Measurements from ENCODE around the gene METTL25B. TPM values are rescaled to one million over a fixed set of nuclear protein-coding genes. Genes with fewer than 3 reads are reported as not detected.

The METTL25B gene
- total RNA-seq, 2 donors from 2014 or later = 33.0 to 37.4 TPM

GRCh38 chr1:156705918-156706656 lies 22.2 kb upstream of the METTL25B start:
- ATAC-seq (peak; percentile 65 to 71), DNase-seq (ENCODE audit: low spot score) (no peak)
- H3K27ac Mint-ChIP-seq = peak overlapping the region in 1 of 2 donors; percentile 69
- H3K27me3 Mint-ChIP-seq = peaks cover 13 to 20% of the 10 kb centered on the region in 2 donors
- no peaks in the 10 kb centered on the region for H3K9me3 Mint-ChIP-seq
- peak overlapping the region; percentile 55 for H3K4me3 Mint-ChIP-seq
- no peaks in the 10 kb centered on the region for H3K36me3 Mint-ChIP-seq
- H3K4me1 Mint-ChIP-seq (ENCODE audit: low read depth in 2 of 2) = peaks cover 0 to 22% of the 10 kb centered on the region in 2 donors

- Mint-ChIP-seq H3K4me3 (peak overlapping the region; percentile 55), H3K4me1 (ENCODE audit: low read depth in 2 of 2) (peaks cover 0 to 22% of the 10 kb centered on the region in 2 donors), H3K27ac (no peak overlapping the region), H3K27me3 (peaks cover 10 to 20% of the 10 kb centered on the region in 2 donors), H3K36me3 (no peaks in the 10 kb centered on the region), H3K9me3 (no peaks in the 10 kb centered on the region)
- no peak for DNase-seq (ENCODE audit: low spot score)
- peak in 1 of 2 donors; percentile 16 for ATAC-seq
Observed at GRCh38 chr1:156706657-156707416, 21.4 kb upstream of the METTL25B start.

DNA sequence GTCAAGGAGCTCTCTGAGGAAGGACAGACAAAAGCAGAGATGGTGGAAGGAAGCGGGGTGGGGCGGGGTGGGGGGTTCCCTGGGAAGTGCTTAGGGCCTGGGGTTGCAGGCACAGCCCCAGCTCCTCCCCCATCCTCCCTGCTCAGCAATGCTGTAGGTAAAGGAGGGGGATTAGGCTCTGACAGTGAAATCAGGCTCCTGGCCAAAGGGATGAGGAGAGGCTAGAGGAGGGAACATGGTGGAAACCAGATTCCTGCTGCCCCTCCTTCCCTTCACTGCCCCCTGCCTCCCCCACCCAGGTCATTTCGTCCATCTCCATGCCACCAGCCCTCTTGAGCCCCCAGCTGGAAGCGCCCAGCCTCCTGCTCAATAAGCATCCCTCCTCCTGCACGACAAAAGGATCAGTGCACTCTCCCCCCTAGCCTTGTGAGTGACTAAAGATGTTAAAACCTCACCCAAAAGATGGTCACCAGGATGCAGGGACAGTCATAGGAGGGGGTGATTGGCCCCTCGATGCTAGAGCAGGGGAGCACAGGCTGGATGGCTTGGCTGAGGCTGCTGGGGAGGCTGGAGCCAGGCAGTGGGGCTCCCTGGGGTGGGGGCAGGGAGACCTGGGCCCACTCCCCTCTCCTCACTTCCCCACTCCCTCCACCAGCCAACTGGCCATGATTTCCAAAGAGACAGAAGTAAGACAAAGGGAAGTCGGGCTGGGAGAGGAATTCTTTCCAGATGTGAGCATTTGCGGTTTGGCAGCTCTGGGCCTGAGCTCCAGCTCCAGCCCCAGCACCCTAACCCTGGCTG lies 20.7 kb upstream of the METTL25B start:
- H3K27ac Mint-ChIP-seq = no peak overlapping the region
- peaks cover 10 to 19% of the 10 kb centered on the region in 2 donors for H3K27me3 Mint-ChIP-seq
- H3K4me1 Mint-ChIP-seq (ENCODE audit: low read depth in 2 of 2) = peaks cover 0 to 22% of the 10 kb centered on the region in 2 donors
- no peak for ATAC-seq
- H3K36me3 Mint-ChIP-seq = no peaks in the 10 kb centered on the region
- H3K9me3 Mint-ChIP-seq = no peaks in the 10 kb centered on the region
- DNase-seq (ENCODE audit: low spot score) = no peak
- no peak overlapping the region for H3K4me3 Mint-ChIP-seq

DNA sequence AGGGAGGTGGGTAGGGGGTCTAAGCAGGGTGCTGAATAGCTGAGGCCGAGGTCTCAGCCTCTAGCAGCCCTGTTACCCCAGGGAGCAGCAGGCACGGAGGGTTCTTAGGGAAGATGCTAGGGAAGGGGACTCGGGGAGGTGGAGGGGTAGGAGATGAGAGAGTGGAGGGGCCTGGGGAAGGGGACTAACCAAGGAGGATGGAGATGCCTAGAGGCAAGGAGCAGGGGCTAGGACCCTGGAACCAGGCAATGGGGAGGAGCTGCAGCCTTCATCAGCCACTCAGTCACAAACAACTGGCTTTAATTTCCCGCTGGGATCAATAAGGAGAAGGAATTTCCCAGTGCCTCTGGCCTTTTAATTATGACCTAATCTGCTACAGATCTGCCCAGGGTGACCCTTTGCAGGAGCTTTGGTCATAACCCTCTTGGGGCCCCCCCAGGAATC lies 20.0 kb upstream of the METTL25B start:
- no peaks in the 10 kb centered on the region for H3K9me3 Mint-ChIP-seq
- no peak overlapping the region for H3K27ac Mint-ChIP-seq
- no peaks in the 10 kb centered on the region for H3K36me3 Mint-ChIP-seq
- peaks cover 7 to 13% of the 10 kb centered on the region in 2 donors for H3K27me3 Mint-ChIP-seq
- peaks cover 0 to 22% of the 10 kb centered on the region in 2 donors for H3K4me1 Mint-ChIP-seq (ENCODE audit: low read depth in 2 of 2)
- ATAC-seq = no peak
- DNase-seq (ENCODE audit: low spot score) = no peak
- no peak overlapping the region for H3K4me3 Mint-ChIP-seq

DNA sequence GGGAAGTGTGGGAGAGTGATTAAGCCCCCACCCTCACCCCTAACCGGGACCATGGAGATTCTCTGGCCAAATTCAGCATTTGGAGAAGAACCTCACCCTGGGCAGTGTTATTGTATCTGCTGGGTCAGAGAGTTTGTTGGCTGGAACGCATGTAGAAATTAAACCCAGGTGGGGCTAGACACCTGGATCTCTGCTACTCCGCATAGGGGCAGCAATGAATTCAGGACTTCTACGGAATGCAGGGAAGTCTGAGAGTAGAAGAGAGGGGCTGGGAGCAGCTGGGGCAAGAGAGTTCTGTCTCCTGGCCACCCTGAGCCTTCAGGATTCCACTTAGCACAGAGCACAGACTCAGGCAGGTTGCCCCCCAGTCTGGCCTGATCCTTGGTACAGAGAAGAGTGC lies 19.2 kb upstream of the METTL25B start:
- no peak overlapping the region for H3K27ac Mint-ChIP-seq
- DNase-seq (ENCODE audit: low spot score) (no peak), ATAC-seq (no peak)
- peaks cover 0 to 20% of the 10 kb centered on the region in 2 donors for H3K4me1 Mint-ChIP-seq (ENCODE audit: low read depth in 2 of 2)
- H3K27me3 Mint-ChIP-seq = peaks cover 7% of the 10 kb centered on the region in 2 donors
- H3K4me3 Mint-ChIP-seq = no peak overlapping the region
- H3K36me3 Mint-ChIP-seq = no peaks in the 10 kb centered on the region
- H3K9me3 Mint-ChIP-seq = no peaks in the 10 kb centered on the region

GRCh38 chr1:156709757-156710489 lies 18.3 kb upstream of the METTL25B start:
- Mint-ChIP-seq H3K36me3 (no peaks in the 10 kb centered on the region), H3K27me3 (peaks cover 0 to 2% of the 10 kb centered on the region in 2 donors), H3K4me1 (ENCODE audit: low read depth in 2 of 2) (peaks cover 0 to 14% of the 10 kb centered on the region in 2 donors), H3K27ac (no peak overlapping the region), H3K4me3 (no peak overlapping the region), H3K9me3 (no peaks in the 10 kb centered on the region)
- ATAC-seq (no peak), DNase-seq (ENCODE audit: low spot score) (no peak)

GRCh38 chr1:156711011-156711817 lies 17.1 kb upstream of the METTL25B start:
- DNase-seq (ENCODE audit: low spot score) (no peak), ATAC-seq (no peak)
- H3K4me3 Mint-ChIP-seq = no peak overlapping the region
- peaks cover 9 to 14% of the 10 kb centered on the region in 2 donors for H3K4me1 Mint-ChIP-seq (ENCODE audit: low read depth in 2 of 2)
- no peaks in the 10 kb centered on the region for H3K9me3 Mint-ChIP-seq
- no peak overlapping the region for H3K27ac Mint-ChIP-seq
- no peaks in the 10 kb centered on the region for H3K27me3 Mint-ChIP-seq
- H3K36me3 Mint-ChIP-seq = peaks cover 4% of the 10 kb centered on the region

DNA sequence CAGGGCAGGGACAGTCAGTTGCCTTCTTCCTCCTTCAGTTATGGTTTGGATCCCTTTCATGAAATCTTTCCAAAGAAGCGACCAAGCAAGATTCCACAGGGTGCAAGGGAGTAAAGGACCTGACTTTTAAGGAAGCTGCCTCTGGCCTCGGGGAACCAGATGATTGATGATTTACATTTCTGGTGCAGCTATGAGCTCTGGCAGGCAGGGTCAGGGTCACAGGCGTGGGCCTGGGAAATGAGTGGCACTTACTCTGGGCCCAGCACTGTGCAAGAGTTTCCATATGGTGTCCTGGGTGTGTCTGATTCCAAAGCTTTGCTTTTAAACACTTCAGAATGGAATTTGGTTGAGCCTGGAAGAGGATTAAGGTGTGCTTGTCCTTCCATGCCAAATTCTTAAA lies 15.6 kb upstream of the METTL25B start:
- H3K27me3 Mint-ChIP-seq = no peaks in the 10 kb centered on the region
- ATAC-seq = no peak
- no peak overlapping the region for H3K27ac Mint-ChIP-seq
- no peak for DNase-seq (ENCODE audit: low spot score)
- no peaks in the 10 kb centered on the region for H3K9me3 Mint-ChIP-seq
- H3K36me3 Mint-ChIP-seq = peaks cover 9% of the 10 kb centered on the region
- H3K4me1 Mint-ChIP-seq (ENCODE audit: low read depth in 2 of 2) = peaks cover 9 to 10% of the 10 kb centered on the region in 2 donors
- H3K4me3 Mint-ChIP-seq = no peak overlapping the region

- Mint-ChIP-seq H3K27me3 (no peaks in the 10 kb centered on the region), H3K4me3 (no peak overlapping the region), H3K36me3 (peaks cover 9% of the 10 kb centered on the region), H3K9me3 (no peaks in the 10 kb centered on the region), H3K4me1 (ENCODE audit: low read depth in 2 of 2) (peaks cover 9 to 10% of the 10 kb centered on the region in 2 donors), H3K27ac (peak overlapping the region in 1 of 2 donors; percentile 3)
- ATAC-seq = peak in 1 of 2 donors; percentile 32
- DNase-seq (ENCODE audit: low spot score) = no peak
Observed at GRCh38 chr1:156714830-156715229, 13.4 kb upstream of the METTL25B start.

DNA sequence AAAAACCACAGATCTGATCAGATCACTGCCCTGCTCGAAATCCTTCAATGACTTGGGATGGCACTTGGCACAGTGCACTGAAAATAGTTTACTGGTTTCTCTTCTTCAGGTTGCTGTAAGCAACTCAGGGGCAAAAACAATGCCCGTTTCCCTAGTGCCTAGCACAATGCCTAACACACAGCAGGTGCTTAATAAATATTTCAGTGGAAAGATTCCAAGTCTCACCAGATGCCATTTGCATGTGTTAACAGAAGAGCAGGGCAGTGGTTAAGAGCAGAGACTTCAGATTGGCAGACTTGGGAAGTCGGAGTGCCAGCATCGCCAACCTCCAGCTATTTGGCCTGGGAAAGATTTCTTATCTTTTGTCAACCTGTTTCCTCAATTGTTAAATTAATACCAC lies 10.9 kb upstream of the METTL25B start:
- Mint-ChIP-seq H3K27me3 (no peaks in the 10 kb centered on the region), H3K4me3 (no peak overlapping the region)
- ATAC-seq = no peak

DNA sequence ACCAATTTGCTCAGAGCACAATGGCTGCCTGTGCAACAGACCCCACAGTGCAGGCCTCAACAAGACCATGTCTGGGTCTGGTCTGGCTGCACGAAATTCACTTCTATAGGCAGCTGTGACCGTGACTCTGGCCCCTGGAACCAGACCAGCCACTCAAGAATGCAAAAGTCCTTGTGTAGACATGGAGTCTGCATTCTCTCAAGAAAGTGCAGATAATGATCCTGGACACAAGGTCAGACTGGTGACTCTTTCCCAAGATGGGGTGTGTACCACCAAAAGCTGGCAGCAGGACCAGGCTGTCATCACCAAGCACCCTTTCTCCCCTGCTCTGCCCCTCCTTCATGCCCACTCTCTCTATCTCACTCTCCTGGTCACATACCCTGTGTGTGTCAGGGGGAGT lies 7.1 kb upstream of the METTL25B start:
- Mint-ChIP-seq H3K9me3 (no peaks in the 10 kb centered on the region), H3K4me3 (peak overlapping the region; percentile 67), H3K4me1 (ENCODE audit: low read depth in 2 of 2) (peaks cover 23 to 24% of the 10 kb centered on the region in 2 donors), H3K27me3 (no peaks in the 10 kb centered on the region), H3K36me3 (peaks cover 25% of the 10 kb centered on the region), H3K27ac (peak overlapping the region; percentile 91 to 99)
- no peak for DNase-seq (ENCODE audit: low spot score)
- peak; percentile 44 to 64 for ATAC-seq

More for the DNA sequence above, 10.9 kb upstream of the METTL25B start:
- no peaks in the 10 kb centered on the region for H3K9me3 Mint-ChIP-seq
- peaks cover 15 to 16% of the 10 kb centered on the region in 2 donors for H3K4me1 Mint-ChIP-seq (ENCODE audit: low read depth in 2 of 2)
- no peak for DNase-seq (ENCODE audit: low spot score)
- peaks cover 13% of the 10 kb centered on the region for H3K36me3 Mint-ChIP-seq
- no peak overlapping the region for H3K27ac Mint-ChIP-seq

- peak; percentile 81 to 83 for ATAC-seq
- peak overlapping the region; percentile 67 for H3K4me3 Mint-ChIP-seq
- peak overlapping the region; percentile 91 to 99 for H3K27ac Mint-ChIP-seq
- H3K36me3 Mint-ChIP-seq = peaks cover 25% of the 10 kb centered on the region
- peak; percentile 82 for DNase-seq (ENCODE audit: low spot score)
- no peaks in the 10 kb centered on the region for H3K27me3 Mint-ChIP-seq
- no peaks in the 10 kb centered on the region for H3K9me3 Mint-ChIP-seq
- H3K4me1 Mint-ChIP-seq (ENCODE audit: low read depth in 2 of 2) = peaks cover 22 to 23% of the 10 kb centered on the region in 2 donors
Observed at GRCh38 chr1:156721535-156721934, 6.7 kb upstream of the METTL25B start.

Data from natural killer cell treated with Interleukin-12 subunit alpha and Interleukin-12 subunit beta and Interleukin-15 and Interleukin-18, amount 100 ng/mL, for 72 hours (primary cell).